Natural killer cell (primary cell): ENCODE measurements around the gene TEX52. TPM values are rescaled to one million over a fixed set of nuclear protein-coding genes. Genes with fewer than 3 reads are reported as not detected.
A peak's percentile ranks its signal among the peaks of the same experiment; 100 is the strongest.

Experiments
- ATAC-seq, 3 donors: fragments of 150-1000 bp in 2 of 3; fragments of 200-7000 bp in 1 of 3; cut with Tn5 transposase; 1 replicate in 1 of 3; 2 replicates in 2 of 3; pipeline ENCODE4 v1.10.0; 2021; ENCODE audit warnings: mild to moderate bottlenecking in 2 of 3, moderate library complexity in 2 of 3
- DNase-seq, 2 donors: peaks; one replicate each; pipeline versions ENCODE4 v3.0.0 to v3.0.0-alpha.2; 2013 to 2021; ENCODE audit warnings: mixed read lengths in 1 of 2
- H3K27ac ChIP-seq: one replicate; pipeline ENCODE4 v1.5.1; 2013; ENCODE audit warnings: mild to moderate bottlenecking, low read length
- H3K27me3 ChIP-seq: one replicate; pipeline ENCODE4 v1.6.1; 2013; ENCODE audit warnings: low read length; ENCODE audit not compliant: control insufficient read depth, insufficient read depth
- H3K36me3 ChIP-seq: one replicate; pipeline ENCODE4 v1.6.1; 2013; ENCODE audit warnings: low read length; ENCODE audit not compliant: control insufficient read depth, insufficient read depth
- H3K4me1 ChIP-seq: one replicate; pipeline ENCODE4 v1.6.1; 2013; ENCODE audit warnings: low read length; ENCODE audit not compliant: control insufficient read depth, insufficient read depth
- H3K4me3 ChIP-seq: one replicate; pipeline ENCODE4 v1.5.1; 2013; ENCODE audit warnings: low read length
- H3K9me3 ChIP-seq: one replicate; pipeline ENCODE4 v1.6.1; 2013; ENCODE audit warnings: low read length; ENCODE audit not compliant: control insufficient read depth, insufficient read depth
- H3K27ac Mint-ChIP-seq, 2 donors: one replicate each; pipeline ENCODE4 v1.8.0; 2022; ENCODE audit warnings: mild to moderate bottlenecking in 2 of 2, mixed read lengths in 2 of 2, moderate library complexity in 1 of 2
- H3K27me3 Mint-ChIP-seq, 2 donors: one replicate each; pipeline ENCODE4 v1.8.0; 2022; ENCODE audit warnings: low read depth in 2 of 2, mixed read lengths in 2 of 2
- H3K36me3 Mint-ChIP-seq: one replicate; pipeline ENCODE4 v1.8.0; 2022; ENCODE audit warnings: mixed read lengths
- H3K4me1 Mint-ChIP-seq, 2 donors: one replicate each; pipeline ENCODE4 v1.8.0; 2022; ENCODE audit warnings: mixed read lengths in 2 of 2
- H3K4me3 Mint-ChIP-seq: one replicate; pipeline ENCODE4 v1.8.0; 2022; ENCODE audit warnings: mild to moderate bottlenecking, moderate library complexity, mixed read lengths
- H3K9me3 Mint-ChIP-seq, 2 donors: one replicate each; pipeline ENCODE4 v1.8.0; 2022; ENCODE audit warnings: mixed read lengths in 2 of 2
- WGBS: methylation state at CpG from one replicate; pipeline ENCODE4 v1.1.7; 2013; ENCODE audit warnings: missing lambda C conversion rate; ENCODE audit not compliant: insufficient coverage; 5-methylcytosine and 5-hydroxymethylcytosine counted together
- intact Hi-C: fragments of 100-400 bp; cut with micrococcal nuclease; formaldehyde crosslinking; loops from one replicate; pipeline ENCODE4 v1.14.2; 2022
- total RNA-seq, 4 donors: library from RNA; stranded (reverse); fragments of 120-200 nt in 1 of 4; gene quantifications; one replicate each; pipeline versions ENCODE4 v1.2.3 to v1.2.4, GENCODE V29; 2013 to 2022
- TF ChIP-seq, protein P1 (sequence below): fragments of 200-600 bp; IDR thresholded peaks from one replicate; pipeline ENCODE4 v1.8.0; 2022; ENCODE audit warnings: antibody characterized with exemption

The TEX52 gene
- total RNA-seq, 3 donors from 2014 or later (not counting 1 experiment from before 2014, with no cell fraction given) = not detected

GRCh38 chr12:2812290-2813213 is 44.3 kb downstream of the TEX52 start, which contains the start of gene ITFG2:
TSS of gene ITFG2 (plus strand) at chr12:2812668. CDS start at chr12:2812761, 93 bp downstream.
- peaks cover 18 to 24% of the 10 kb centered on the region in 2 donors for H3K4me1 Mint-ChIP-seq
- ATAC-seq = peak; percentile 93 to 98 (median 93)
- Histone ChIP-seq H3K9me3 (no peaks in the 10 kb centered on the region), H3K27ac (peak within 1 kb of the TSS; percentile 94), H3K36me3 (peaks cover 3% of the 10 kb centered on the region), H3K4me3 (peak within 1 kb of the TSS; percentile 94), H3K4me1 (peaks cover 9% of the 10 kb centered on the region), H3K27me3 (no peaks in the 10 kb centered on the region)
- H3K27me3 Mint-ChIP-seq = no peaks in the 10 kb centered on the region
- intact Hi-C loops = loop anchor here (1.0 to 2.0 kb wide), 4 partner anchors 16 to 122 kb away; partner anchors contain the start of genes FOXM1, RHNO1 and TULP3
- TF ChIP-seq, protein P1, sequence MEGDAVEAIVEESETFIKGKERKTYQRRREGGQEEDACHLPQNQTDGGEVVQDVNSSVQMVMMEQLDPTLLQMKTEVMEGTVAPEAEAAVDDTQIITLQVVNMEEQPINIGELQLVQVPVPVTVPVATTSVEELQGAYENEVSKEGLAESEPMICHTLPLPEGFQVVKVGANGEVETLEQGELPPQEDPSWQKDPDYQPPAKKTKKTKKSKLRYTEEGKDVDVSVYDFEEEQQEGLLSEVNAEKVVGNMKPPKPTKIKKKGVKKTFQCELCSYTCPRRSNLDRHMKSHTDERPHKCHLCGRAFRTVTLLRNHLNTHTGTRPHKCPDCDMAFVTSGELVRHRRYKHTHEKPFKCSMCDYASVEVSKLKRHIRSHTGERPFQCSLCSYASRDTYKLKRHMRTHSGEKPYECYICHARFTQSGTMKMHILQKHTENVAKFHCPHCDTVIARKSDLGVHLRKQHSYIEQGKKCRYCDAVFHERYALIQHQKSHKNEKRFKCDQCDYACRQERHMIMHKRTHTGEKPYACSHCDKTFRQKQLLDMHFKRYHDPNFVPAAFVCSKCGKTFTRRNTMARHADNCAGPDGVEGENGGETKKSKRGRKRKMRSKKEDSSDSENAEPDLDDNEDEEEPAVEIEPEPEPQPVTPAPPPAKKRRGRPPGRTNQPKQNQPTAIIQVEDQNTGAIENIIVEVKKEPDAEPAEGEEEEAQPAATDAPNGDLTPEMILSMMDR = no peak
- no peaks in the 10 kb centered on the region for H3K9me3 Mint-ChIP-seq
- peak; percentile 91 to 98 for DNase-seq
- H3K36me3 Mint-ChIP-seq = no peaks in the 10 kb centered on the region
- peak within 1 kb of the TSS; percentile 97 to 100 for H3K27ac Mint-ChIP-seq
- under 1% methylated on average over 44 of the region's 48 CpGs for WGBS
- H3K4me3 Mint-ChIP-seq = peak within 1 kb of the TSS; percentile 100

DNA sequence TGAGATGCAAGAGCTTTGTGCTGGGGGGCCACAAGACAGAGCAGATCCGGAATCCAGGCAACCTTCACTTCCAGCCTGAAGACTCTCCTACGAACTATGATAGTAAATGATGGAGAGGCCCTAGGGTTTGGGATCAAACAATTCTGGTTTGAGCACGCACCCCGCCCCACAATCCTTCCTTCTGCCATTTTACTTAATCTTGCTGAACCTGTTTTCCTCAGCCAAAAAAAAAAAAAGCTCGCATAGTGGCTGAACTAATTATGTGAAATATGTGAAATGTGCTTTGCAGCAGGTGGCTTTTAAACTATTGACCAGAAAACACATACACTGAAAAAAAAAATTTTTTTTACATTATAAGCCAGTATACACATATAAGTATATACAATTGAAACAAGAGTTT is 45.0 kb downstream of the TEX52 start:
- Mint-ChIP-seq H3K4me1 (peaks cover 18 to 24% of the 10 kb centered on the region in 2 donors), H3K27ac (peak overlapping the region; percentile 97 to 100), H3K27me3 (no peaks in the 10 kb centered on the region), H3K9me3 (no peaks in the 10 kb centered on the region), H3K36me3 (no peaks in the 10 kb centered on the region), H3K4me3 (peak overlapping the region; percentile 100)
- 92% methylated on average over 2 of the region's 5 CpGs for WGBS
- TF ChIP-seq, protein P1 = no peak
- no peaks in the 10 kb centered on the region for H3K36me3 ChIP-seq
- H3K27ac ChIP-seq = peak overlapping the region; percentile 94
- ATAC-seq (no peak), DNase-seq (no peak)
- H3K4me3 ChIP-seq = peak overlapping the region; percentile 94
- intact Hi-C loops = loop anchor here (1.0 to 2.0 kb wide), 4 partner anchors 15 to 121 kb away; partner anchors contain the start of genes FOXM1, RHNO1 and TULP3
- H3K27me3 ChIP-seq = no peaks in the 10 kb centered on the region
- H3K9me3 ChIP-seq = no peaks in the 10 kb centered on the region
- peaks cover 9% of the 10 kb centered on the region for H3K4me1 ChIP-seq

DNA sequence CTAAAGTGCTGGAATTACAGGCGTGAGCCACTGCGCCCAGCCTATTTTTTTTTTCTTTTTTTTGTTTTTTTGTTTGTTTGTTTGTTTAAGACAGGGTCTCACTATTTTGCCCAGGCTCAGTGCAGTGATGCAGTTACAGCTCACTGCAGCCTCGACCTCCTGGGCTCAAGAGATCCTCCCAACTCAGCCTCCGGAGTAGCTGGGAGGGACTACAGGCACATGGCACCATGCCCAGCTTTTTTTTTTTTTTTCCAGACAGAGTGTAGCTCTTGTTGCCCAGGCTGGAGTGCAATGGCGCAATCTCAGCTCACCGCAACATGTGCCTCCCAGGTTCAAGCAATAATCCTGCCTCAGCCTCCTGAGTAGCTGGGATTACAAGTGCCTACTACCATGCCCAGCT is 50.1 kb downstream of the TEX52 start:
- no peaks in the 10 kb centered on the region for H3K9me3 Mint-ChIP-seq
- intact Hi-C loops = no loop called here
- H3K4me3 ChIP-seq = no peak overlapping the region
- no peaks in the 10 kb centered on the region for H3K4me1 ChIP-seq
- no peak overlapping the region for H3K27ac ChIP-seq
- no peaks in the 10 kb centered on the region for H3K9me3 ChIP-seq
- DNase-seq = no peak
- peaks cover 16% of the 10 kb centered on the region for H3K36me3 ChIP-seq
- H3K27ac Mint-ChIP-seq = no peak overlapping the region
- H3K4me3 Mint-ChIP-seq = no peak overlapping the region
- no peaks in the 10 kb centered on the region for H3K36me3 Mint-ChIP-seq
- WGBS = 88% methylated on average over 6 of the region's 6 CpGs
- H3K4me1 Mint-ChIP-seq = no peaks in the 10 kb centered on the region
- no peaks in the 10 kb centered on the region for H3K27me3 ChIP-seq
- no peak for ATAC-seq
- no peaks in the 10 kb centered on the region for H3K27me3 Mint-ChIP-seq
- TF ChIP-seq, protein P1 = no peak
